OCI-LY3 (cell line): ENCODE data around the gene PIK3C2A.

Source experiments
- EZH2phosphoT487 ChIP-seq: fragments of 200-600 bp; shearing (Covaris generic); IDR thresholded peaks from 2 replicates; pipeline ENCODE4 v1.6.1; 2018; ENCODE audit warnings: antibody characterized with exemption, mixed run types, low read depth
- TF ChIP-seq, protein P1 (sequence below): fragments of 200-600, 300-600 bp; sonication (generic); IDR thresholded peaks from 2 replicates; pipeline ENCODE4 v1.5.1; 2014; ENCODE audit warnings: antibody characterized with exemption, low read length, low read depth

DNA sequence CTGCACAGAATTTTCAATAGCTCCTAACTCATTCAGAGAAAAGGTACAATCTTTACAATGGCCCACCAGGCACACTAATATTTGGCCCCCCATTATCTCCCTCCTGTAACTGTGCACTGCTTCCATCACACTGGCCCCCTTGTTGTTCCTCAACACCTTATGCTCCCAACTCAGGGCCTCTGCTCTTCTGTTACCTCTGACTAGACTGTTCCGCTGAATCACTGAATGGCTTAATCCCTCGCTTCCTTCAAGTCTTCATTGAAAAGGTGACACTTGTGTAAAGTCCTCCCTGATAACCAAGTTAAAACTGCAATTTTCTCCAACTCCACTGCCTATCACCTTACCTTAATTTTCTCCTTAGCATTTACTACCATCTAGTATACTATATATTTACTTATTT, 21.8 kb downstream of the PIK3C2A start:
- TF ChIP-seq, protein P1, sequence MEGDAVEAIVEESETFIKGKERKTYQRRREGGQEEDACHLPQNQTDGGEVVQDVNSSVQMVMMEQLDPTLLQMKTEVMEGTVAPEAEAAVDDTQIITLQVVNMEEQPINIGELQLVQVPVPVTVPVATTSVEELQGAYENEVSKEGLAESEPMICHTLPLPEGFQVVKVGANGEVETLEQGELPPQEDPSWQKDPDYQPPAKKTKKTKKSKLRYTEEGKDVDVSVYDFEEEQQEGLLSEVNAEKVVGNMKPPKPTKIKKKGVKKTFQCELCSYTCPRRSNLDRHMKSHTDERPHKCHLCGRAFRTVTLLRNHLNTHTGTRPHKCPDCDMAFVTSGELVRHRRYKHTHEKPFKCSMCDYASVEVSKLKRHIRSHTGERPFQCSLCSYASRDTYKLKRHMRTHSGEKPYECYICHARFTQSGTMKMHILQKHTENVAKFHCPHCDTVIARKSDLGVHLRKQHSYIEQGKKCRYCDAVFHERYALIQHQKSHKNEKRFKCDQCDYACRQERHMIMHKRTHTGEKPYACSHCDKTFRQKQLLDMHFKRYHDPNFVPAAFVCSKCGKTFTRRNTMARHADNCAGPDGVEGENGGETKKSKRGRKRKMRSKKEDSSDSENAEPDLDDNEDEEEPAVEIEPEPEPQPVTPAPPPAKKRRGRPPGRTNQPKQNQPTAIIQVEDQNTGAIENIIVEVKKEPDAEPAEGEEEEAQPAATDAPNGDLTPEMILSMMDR: no peak
- TF ChIP-seq EZH2phosphoT487: no peak
